Measurements from ENCODE around the gene C17orf114.
A peak's percentile ranks its signal among the peaks of the same experiment; 100 is the strongest.
"Not testable (repeated sequence)": the region's sequence is repeated elsewhere in the genome, so short reads cannot be mapped to it uniquely, and the experiment has no call there.

The C17orf114 gene

DNA sequence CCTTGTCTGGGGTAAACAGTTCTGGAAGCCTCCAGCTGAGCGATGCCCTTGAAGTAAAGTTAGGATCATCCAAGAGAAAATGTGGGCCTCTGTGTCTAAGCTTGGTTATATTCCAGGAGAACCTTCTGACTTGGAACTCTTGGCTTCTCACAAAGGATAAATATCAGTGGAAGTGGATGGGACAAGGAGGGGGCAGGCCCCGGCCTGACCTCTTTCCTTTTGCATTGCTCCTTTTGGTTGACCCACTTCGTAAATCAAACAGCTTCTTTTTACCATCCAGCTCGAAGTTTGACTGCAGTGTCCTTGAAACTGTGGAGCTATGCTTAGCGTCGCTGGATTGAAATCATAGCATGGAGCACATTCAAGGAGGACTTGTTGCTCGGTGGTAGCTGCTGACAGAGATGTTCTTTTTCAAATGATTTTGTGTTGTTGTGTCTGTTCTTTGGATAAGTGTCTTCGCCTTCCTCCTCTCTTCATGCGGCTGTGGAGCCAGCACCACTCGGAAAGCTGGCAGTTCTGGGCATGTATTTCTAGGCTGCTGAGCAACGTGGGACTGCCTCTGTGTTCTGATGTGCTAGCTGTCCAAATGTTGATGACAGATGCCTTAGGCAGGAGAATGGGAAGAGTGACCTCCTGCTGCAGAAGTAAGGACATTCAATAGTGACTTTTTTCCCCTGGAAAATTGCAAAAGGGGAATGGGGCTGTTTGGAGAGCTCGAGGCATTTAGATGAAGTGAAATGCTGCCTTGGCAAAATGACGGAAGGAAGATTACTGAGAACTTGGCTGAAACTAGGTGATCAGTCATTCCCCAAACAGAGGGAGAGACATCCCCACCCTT lies 35.6 kb upstream of the C17orf114 start:
- no peak for DNase-seq (ENCODE audit: low read depth)
- H3K4me3 ChIP-seq (ENCODE audit: low read depth, low read length): no peak overlapping the region
- TF ChIP-seq, protein P1, sequence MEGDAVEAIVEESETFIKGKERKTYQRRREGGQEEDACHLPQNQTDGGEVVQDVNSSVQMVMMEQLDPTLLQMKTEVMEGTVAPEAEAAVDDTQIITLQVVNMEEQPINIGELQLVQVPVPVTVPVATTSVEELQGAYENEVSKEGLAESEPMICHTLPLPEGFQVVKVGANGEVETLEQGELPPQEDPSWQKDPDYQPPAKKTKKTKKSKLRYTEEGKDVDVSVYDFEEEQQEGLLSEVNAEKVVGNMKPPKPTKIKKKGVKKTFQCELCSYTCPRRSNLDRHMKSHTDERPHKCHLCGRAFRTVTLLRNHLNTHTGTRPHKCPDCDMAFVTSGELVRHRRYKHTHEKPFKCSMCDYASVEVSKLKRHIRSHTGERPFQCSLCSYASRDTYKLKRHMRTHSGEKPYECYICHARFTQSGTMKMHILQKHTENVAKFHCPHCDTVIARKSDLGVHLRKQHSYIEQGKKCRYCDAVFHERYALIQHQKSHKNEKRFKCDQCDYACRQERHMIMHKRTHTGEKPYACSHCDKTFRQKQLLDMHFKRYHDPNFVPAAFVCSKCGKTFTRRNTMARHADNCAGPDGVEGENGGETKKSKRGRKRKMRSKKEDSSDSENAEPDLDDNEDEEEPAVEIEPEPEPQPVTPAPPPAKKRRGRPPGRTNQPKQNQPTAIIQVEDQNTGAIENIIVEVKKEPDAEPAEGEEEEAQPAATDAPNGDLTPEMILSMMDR (IDR thresholded peaks at IDR 0.05; ENCODE audit: low read depth, low read length, missing control alignments): no peak

DNA sequence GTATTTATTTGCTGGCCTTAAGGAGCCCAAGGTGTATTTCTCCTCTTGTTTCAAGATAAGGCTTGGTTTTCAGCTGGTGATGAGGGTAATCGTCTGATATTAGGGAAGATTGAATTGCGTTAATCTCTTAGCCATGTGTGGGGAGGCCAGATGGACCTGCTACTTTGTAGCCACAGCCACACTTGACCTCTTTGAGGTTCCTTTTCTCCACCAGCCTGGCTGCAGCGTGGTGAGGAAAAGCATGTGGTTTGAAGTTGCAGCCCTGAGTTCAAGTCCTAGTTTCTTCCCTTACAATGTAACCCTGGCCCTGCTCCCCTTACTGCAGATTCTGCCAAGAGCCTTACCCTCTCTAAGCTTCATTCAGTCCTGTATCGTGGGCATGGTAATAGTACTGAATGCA lies 34.1 kb upstream of the C17orf114 start:
- DNase-seq (ENCODE audit: low read depth): no peak
- TF ChIP-seq, protein P1 (IDR thresholded peaks at IDR 0.05; ENCODE audit: low read depth, low read length, missing control alignments): no peak
- no peak overlapping the region for H3K4me3 ChIP-seq (ENCODE audit: low read depth, low read length)

DNA sequence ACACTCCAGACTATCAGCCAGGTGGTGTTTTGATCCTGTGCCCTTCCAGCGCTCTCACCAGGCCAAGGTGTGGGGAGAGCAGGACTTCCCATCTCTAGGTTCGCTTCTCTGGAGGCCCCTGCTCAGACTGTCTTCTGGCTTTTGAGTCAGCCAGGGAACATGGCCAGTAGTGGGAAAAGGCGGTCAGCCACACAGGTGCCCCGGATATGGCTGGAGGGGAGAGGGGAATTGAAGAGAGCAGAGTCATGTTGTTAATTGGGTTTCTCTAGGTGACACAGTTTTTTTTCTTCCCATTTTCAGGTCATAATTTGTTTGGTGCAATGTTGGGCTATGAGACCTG lies 32.5 kb upstream of the C17orf114 start:
- TF ChIP-seq, protein P1 (IDR thresholded peaks at IDR 0.05; ENCODE audit: low read depth, low read length, missing control alignments): no peak
- DNase-seq (ENCODE audit: low read depth): no peak
- peak overlapping the region; percentile 83; the same call in 1 of the 2 replicates for H3K4me3 ChIP-seq (ENCODE audit: low read depth, low read length)

DNA sequence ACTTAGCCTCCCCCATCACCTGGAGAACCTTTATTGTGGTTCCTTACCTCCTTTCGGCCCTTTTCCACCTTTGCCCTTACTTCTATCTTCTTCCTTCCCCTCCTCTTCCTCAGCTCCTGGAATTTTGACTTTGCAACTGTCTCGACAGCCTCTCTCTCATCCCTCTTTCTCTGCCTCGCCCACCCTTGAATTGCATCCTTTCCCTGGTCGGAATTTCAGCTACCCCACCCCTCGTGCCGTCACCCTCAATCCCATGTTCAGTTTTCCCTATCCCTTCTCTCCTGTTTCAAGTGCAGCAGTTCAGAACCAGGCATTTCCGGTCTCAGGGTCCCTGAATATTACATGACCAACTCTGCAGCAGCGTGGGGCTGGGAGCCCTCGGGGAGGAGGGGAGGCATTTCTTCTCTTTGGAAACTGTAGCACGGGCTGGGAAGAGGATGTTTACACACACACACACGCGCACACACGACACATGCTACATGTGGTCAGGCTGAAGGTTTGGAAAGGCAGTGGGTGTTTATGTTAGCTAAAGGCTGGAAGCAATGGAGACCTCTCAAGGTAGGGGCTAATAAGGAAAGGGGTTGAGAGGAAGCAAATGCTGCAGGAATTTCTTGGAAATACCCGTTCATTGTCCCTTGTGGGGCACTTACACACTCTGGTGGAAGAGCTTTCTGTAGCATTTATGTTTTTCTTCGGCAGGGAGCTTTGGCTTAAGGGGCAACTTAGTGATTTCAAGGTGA lies 32.0 kb upstream of the C17orf114 start:
- no peak for DNase-seq (ENCODE audit: low read depth)
- TF ChIP-seq, protein P1 (IDR thresholded peaks at IDR 0.05; ENCODE audit: low read depth, low read length, missing control alignments): no peak
- peak overlapping the region; percentile 83 for H3K4me3 ChIP-seq (ENCODE audit: low read depth, low read length)

DNA sequence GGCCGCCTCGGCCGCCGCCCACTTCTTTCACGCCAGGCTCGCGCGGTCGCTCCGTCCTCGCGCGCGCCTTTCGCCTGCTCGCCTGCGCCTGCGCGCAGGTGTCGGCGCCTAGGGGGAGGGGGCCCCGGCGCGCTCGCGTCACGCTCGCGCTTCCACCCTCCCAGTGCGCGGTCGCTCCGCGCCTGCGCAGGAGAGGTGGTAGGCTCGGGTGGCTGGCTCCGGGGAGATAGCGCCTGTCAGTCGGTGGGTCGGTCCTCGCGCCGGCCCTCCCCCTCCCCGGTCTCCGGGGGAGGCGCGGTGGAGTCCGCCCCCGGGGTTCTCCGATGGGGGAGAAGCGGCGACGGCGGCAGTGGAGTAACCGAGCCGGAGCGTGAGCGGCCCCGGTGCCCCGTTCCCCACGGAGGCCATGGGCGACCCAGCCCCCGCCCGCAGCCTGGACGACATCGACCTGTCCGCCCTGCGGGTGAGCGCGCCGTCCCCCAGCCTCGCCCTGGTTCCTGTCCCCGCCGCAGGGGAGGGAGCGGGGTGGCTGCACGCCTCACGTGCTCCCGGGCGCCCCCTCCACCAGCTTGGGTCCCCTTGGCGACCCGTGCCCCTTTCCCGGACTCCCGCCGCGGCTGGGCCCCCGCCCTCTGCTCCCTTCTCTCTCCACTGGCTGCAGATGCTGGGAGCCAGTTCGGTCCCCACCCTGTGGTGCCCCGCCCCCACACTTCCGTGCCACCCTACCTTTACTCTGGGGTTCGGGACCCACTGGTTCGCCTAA lies 31.2 kb upstream of the C17orf114 start, which contains the start of gene MINK1:
TSS of gene MINK1 (plus strand) at position 163 of the 763 bp plus-strand sequence. CDS start at position 407, 244 bp downstream.
- TF ChIP-seq, protein P1 (IDR thresholded peaks at IDR 0.05; ENCODE audit: low read depth, low read length, missing control alignments): no peak
- DNase-seq (ENCODE audit: low read depth): peak; percentile 74
- H3K4me3 ChIP-seq (ENCODE audit: low read depth, low read length): peak within 1 kb of the TSS; percentile 83

DNA sequence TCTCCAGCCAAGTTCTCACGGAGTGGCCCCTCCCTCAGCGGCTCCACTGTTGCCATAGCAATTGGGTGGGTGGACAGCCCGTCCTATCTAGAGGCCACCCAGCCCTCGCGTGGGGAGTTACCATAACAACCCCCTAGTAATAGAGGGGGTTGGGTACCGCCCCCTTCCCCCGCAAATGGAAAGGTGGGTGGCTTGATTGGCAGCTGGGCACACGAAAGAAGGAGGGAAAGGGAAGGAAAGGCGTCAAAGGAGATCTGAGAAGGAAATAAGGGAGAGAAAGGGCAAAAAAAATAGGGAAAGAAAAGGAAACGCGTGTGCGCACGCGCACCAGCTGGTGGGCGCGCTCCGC lies 30.7 kb upstream of the C17orf114 start:
- peak overlapping the region; percentile 83 for H3K4me3 ChIP-seq (ENCODE audit: low read depth, low read length)
- DNase-seq (ENCODE audit: low read depth): not testable (repeated sequence)

DNA sequence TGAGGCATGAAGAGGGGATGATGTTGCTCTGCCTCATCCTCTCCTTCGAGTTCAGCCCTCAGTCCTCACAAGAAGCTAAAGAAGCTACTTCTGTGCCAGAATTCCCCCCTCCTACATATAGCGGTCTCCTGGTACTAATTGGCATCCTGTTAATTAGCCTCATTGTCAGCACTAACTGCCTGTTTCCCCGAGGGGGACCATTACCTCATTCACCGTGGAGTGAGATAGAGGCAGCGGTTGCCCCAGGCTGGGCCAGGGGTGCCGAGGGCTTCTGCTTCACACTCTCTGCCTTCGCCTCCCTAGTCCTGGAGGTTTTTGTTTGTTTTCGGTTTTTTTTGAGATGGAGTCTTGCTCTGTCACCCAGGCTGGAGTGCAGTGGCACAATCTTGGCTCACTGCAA lies 25.3 kb upstream of the C17orf114 start:
- no peak overlapping the region for H3K4me3 ChIP-seq (ENCODE audit: low read depth, low read length)
- no peak for DNase-seq (ENCODE audit: low read depth)
- TF ChIP-seq, protein P1 (IDR thresholded peaks at IDR 0.05; ENCODE audit: low read depth, low read length, missing control alignments): no peak
